HL-60 (cell line): ENCODE results near the gene NAA80.

Source experiments
- DNase-seq, 2 experiments: peaks; one replicate each; pipeline ENCODE4 v3.0.0-alpha.2; 2010 to 2020; ENCODE audit warnings: low read depth in 1 of 2, low spot score in 1 of 2
- H3K27ac ChIP-seq: fragments of 250-450 bp; sonication (Bioruptor Pico); replicated peaks from 2 replicates; pipeline ENCODE4 v1.5.1; 2020; ENCODE audit warnings: mild to moderate bottlenecking, moderate library complexity
- H3K27me3 ChIP-seq: fragments of 250-450 bp; sonication (Bioruptor Pico); 2 replicates; pipeline ENCODE4 v1.5.1; 2021; ENCODE audit warnings: mild to moderate bottlenecking, moderate library complexity; ENCODE audit not compliant: insufficient read depth, poor library complexity, severe bottlenecking
- H3K4me3 ChIP-seq: replicated peaks from 2 replicates; pipeline ENCODE4 v1.5.1; 2011; ENCODE audit warnings: mild to moderate bottlenecking, control low read depth, low read length; ENCODE audit not compliant: insufficient read depth
- CTCF ChIP-seq: IDR thresholded peaks from one replicate; pipeline ENCODE4 v1.5.1; 2011; ENCODE audit warnings: low read length, control low read depth, inconsistent platforms; ENCODE audit not compliant: insufficient read depth
- GABPA ChIP-seq: IDR thresholded peaks from 2 replicates; pipeline ENCODE4 v1.6.1; 2012; ENCODE audit warnings: low read depth
- POLR2AphosphoS5 ChIP-seq: IDR thresholded peaks from 2 replicates; pipeline ENCODE4 v1.6.1; 2012; ENCODE audit warnings: low read depth
- REST ChIP-seq: IDR thresholded peaks from 2 replicates; pipeline ENCODE4 v1.6.1; 2012; ENCODE audit warnings: low read depth; ENCODE audit not compliant: insufficient replicate concordance
- SPI1 ChIP-seq: IDR thresholded peaks from 2 replicates; pipeline ENCODE4 v1.6.1; 2012; ENCODE audit warnings: low read depth, mild to moderate bottlenecking, borderline replicate concordance

The NAA80 gene

GRCh38 chr3:50269977-50270413 is 29.2 kb downstream of the NAA80 start:
- TF ChIP-seq GABPA (no peak), POLR2AphosphoS5 (no peak), CTCF (no peak), SPI1 (no peak), REST (no peak)
- Histone ChIP-seq H3K27ac (no peak overlapping the region), H3K27me3 (peaks cover 28% of the 10 kb centered on the region), H3K4me3 (no peak overlapping the region)
- no peak for DNase-seq

GRCh38 chr3:50269460-50269859 is 29.7 kb downstream of the NAA80 start:
- H3K27me3 ChIP-seq, result peaks cover 22% of the 10 kb centered on the region
- TF ChIP-seq GABPA, result no peak
- TF ChIP-seq REST, result no peak
- TF ChIP-seq SPI1, result no peak
- TF ChIP-seq CTCF, result no peak
- no peak for TF ChIP-seq POLR2AphosphoS5
- DNase-seq, result no peak
- H3K4me3 ChIP-seq, result no peak overlapping the region
- no peak overlapping the region for H3K27ac ChIP-seq

GRCh38 chr3:50268703-50269451 is 30.3 kb downstream of the NAA80 start, which contains the start of gene SEMA3B:
Gene SEMA3B, plus strand, starts transcription at chr3:50269147. Its CDS starts 94 bp downstream, at chr3:50269241.
- Histone ChIP-seq H3K27me3 (peaks cover 18% of the 10 kb centered on the region), H3K4me3 (no peak within 1 kb of the TSS), H3K27ac (no peak within 1 kb of the TSS)
- TF ChIP-seq REST, result no peak
- TF ChIP-seq SPI1, result no peak
- no peak for TF ChIP-seq POLR2AphosphoS5
- no peak for TF ChIP-seq GABPA
- no peak for TF ChIP-seq CTCF
- DNase-seq, result no peak
